Parathyroid adenoma (tissue), 2 donors: ENCODE results near the gene PTDSS2.
A peak's percentile ranks its signal among the peaks of the same experiment; 100 is the strongest.

Source experiments
- H2AFZ ChIP-seq: fragments of 300-600 bp; sonication (generic); one replicate; pipeline ENCODE4 v1.7.0; 2017; ENCODE audit warnings: antibody characterized with exemption, mild to moderate bottlenecking
- H3K27ac ChIP-seq: fragments of 300-600 bp; sonication (generic); one replicate; pipeline ENCODE4 v1.7.0; 2017
- H3K27me3 ChIP-seq: fragments of 300-600 bp; sonication (generic); one replicate; pipeline ENCODE4 v1.7.0; 2017; ENCODE audit warnings: low read length; ENCODE audit not compliant: control insufficient read depth, insufficient read depth
- H3K36me3 ChIP-seq: fragments of 300-600 bp; sonication (generic); one replicate; pipeline ENCODE4 v1.7.0; 2017; ENCODE audit warnings: low read length; ENCODE audit not compliant: control insufficient read depth, insufficient read depth
- H3K4me1 ChIP-seq: fragments of 300-600 bp; sonication (generic); one replicate; pipeline ENCODE4 v1.7.0; 2017; ENCODE audit warnings: control low read depth
- H3K4me2 ChIP-seq: fragments of 300-600 bp; sonication (generic); one replicate; pipeline ENCODE4 v1.7.0; 2017; ENCODE audit warnings: low read length
- H3K4me3 ChIP-seq: fragments of 300-600 bp; sonication (generic); one replicate; pipeline ENCODE4 v1.7.0; 2017; ENCODE audit warnings: low read depth, low read length
- H3K79me2 ChIP-seq: fragments of 300-600 bp; sonication (generic); one replicate; pipeline ENCODE4 v1.7.0; 2017; ENCODE audit warnings: control low read depth
- H3K9ac ChIP-seq: fragments of 300-600 bp; sonication (generic); one replicate; pipeline ENCODE4 v1.7.0; 2017; ENCODE audit warnings: mild to moderate bottlenecking
- H3K9me3 ChIP-seq: fragments of 300-600 bp; sonication (generic); one replicate; pipeline ENCODE4 v1.7.0; 2017; ENCODE audit warnings: low read length; ENCODE audit not compliant: control insufficient read depth
- CTCF ChIP-seq: fragments of 300-600 bp; sonication (generic); IDR thresholded peaks from one replicate; pipeline ENCODE4 v1.7.0; 2017; ENCODE audit warnings: antibody characterized with exemption, mild to moderate bottlenecking
- donor health status: primary hyperparathyroidism.

The PTDSS2 gene

GRCh38 chr11:476416-476815 is 26.3 kb downstream of the PTDSS2 start:
- H2AFZ ChIP-seq, result no peak overlapping the region
- no peaks in the 10 kb centered on the region for H3K4me1 ChIP-seq
- H3K9ac ChIP-seq, result no peak overlapping the region
- no peak overlapping the region for H3K4me2 ChIP-seq
- no peak overlapping the region for H3K4me3 ChIP-seq
- no peak for TF ChIP-seq CTCF
- peaks cover 6% of the 10 kb centered on the region for H3K79me2 ChIP-seq
- no peak overlapping the region for H3K27ac ChIP-seq
- H3K36me3 ChIP-seq, result no peaks in the 10 kb centered on the region
- no peaks in the 10 kb centered on the region for H3K27me3 ChIP-seq
- no peaks in the 10 kb centered on the region for H3K9me3 ChIP-seq

- Histone ChIP-seq H3K79me2 (peaks cover 5% of the 10 kb centered on the region), H2AFZ (no peak overlapping the region), H3K4me3 (no peak overlapping the region), H3K27me3 (no peaks in the 10 kb centered on the region), H3K27ac (peak overlapping the region; percentile 19), H3K9me3 (no peaks in the 10 kb centered on the region), H3K36me3 (no peaks in the 10 kb centered on the region), H3K4me2 (no peak overlapping the region), H3K9ac (no peak overlapping the region), H3K4me1 (no peaks in the 10 kb centered on the region)
- no peak for TF ChIP-seq CTCF
Measured at GRCh38 chr11:477052-477715, 27.1 kb downstream of the PTDSS2 start.

GRCh38 chr11:479311-479710 is 29.2 kb downstream of the PTDSS2 start:
- H3K4me2 ChIP-seq, result no peak overlapping the region
- no peak overlapping the region for H3K9ac ChIP-seq
- H3K79me2 ChIP-seq, result peaks cover 8% of the 10 kb centered on the region
- no peaks in the 10 kb centered on the region for H3K27me3 ChIP-seq
- no peaks in the 10 kb centered on the region for H3K4me1 ChIP-seq
- no peak for TF ChIP-seq CTCF
- no peaks in the 10 kb centered on the region for H3K9me3 ChIP-seq
- no peak overlapping the region for H2AFZ ChIP-seq
- no peaks in the 10 kb centered on the region for H3K36me3 ChIP-seq
- no peak overlapping the region for H3K4me3 ChIP-seq
- H3K27ac ChIP-seq, result no peak overlapping the region

DNA sequence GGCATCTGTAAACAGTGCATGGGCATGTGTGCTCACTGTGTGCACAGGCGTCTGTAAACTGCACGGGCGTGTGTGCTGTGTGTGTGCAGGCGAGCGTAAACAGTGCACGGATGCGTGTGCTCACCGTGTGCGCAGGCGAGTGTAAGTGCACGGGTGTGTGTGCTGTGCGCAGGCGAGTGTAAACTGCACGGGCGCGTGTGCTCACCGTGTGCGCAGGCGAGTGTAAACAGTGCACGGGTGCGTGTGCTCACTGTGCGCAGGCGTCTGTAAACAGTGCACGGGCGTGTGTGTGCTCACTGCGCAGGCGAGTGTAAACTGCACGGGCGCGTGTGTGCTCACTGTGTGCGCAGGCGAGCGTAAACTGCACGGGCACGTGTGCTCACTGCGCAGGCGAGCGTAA is 34.5 kb downstream of the PTDSS2 start:
- H3K36me3 ChIP-seq, result no peaks in the 10 kb centered on the region
- no peak overlapping the region for H3K27ac ChIP-seq
- H3K9ac ChIP-seq, result no peak overlapping the region
- no peaks in the 10 kb centered on the region for H3K9me3 ChIP-seq
- H2AFZ ChIP-seq, result no peak overlapping the region
- no peaks in the 10 kb centered on the region for H3K4me1 ChIP-seq
- TF ChIP-seq CTCF, result no peak
- H3K4me3 ChIP-seq, result no peak overlapping the region
- H3K4me2 ChIP-seq, result no peak overlapping the region
- H3K79me2 ChIP-seq, result peaks cover 7% of the 10 kb centered on the region
- no peaks in the 10 kb centered on the region for H3K27me3 ChIP-seq

DNA sequence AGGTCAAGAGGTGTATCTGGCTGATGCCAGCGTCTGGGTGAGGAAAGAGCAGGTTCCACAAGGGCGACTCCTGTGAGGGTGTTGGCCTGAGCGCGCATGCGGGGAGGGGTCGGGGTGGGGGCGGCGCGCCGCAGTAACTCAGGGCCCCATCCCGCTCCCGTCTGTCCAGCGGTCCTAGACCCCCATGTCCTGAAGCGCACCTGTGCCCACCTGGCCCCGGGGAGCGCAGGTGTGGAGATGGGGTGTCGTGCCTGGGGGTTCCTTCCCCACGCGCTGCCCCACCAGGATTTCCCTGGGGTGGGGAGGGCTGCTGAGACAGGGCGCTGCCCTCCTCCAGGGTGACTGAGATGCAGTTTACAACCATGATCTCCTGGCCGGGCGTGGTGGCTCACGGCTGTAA is 36.1 kb downstream of the PTDSS2 start:
- no peak for TF ChIP-seq CTCF
- Histone ChIP-seq H3K36me3 (no peaks in the 10 kb centered on the region), H3K4me2 (no peak overlapping the region), H3K4me1 (no peaks in the 10 kb centered on the region), H2AFZ (no peak overlapping the region), H3K27me3 (no peaks in the 10 kb centered on the region), H3K9ac (no peak overlapping the region), H3K9me3 (no peaks in the 10 kb centered on the region), H3K4me3 (no peak overlapping the region), H3K27ac (no peak overlapping the region), H3K79me2 (peaks cover 5% of the 10 kb centered on the region)
